HepG2 (cell line): ENCODE results near the gene FGD6. TPM values are rescaled to one million over a fixed set of nuclear protein-coding genes. Genes with fewer than 3 reads are reported as not detected.

ENCODE experiments used
- ATAC-seq: fragments of 200-7000 bp; cut with Tn5 transposase; 3 replicates; pipeline ENCODE4 v1.9.1; 2020; ENCODE audit warnings: mild to moderate bottlenecking, moderate library complexity
- BruUV-seq: library from RNA; stranded (reverse); fragments of 400-500 nt; replicated peaks from 2 replicates; lab custom pipeline; 2021; lab: Mats Ljungman, UMichigan
- CTCF ChIA-PET: fragments of 300-600 bp; formaldehyde crosslinking; extraction: SDS; loops from one replicate; lab custom pipeline; 2021; ENCODE audit warnings: low total read pairs, inconsistent platforms, low intra/inter-chr PET ratio; lab: Yijun Ruan, JAX
- POLR2A ChIA-PET: fragments of 350-600 bp; sonication (Branson Sonifier 250); formaldehyde crosslinking; loops from one replicate; lab custom pipeline; 2020; ENCODE audit warnings: antibody characterized with exemption, inconsistent platforms; lab: Yijun Ruan, JAX
- DNase-seq: peaks from one replicate; pipeline ENCODE4 v3.0.0-alpha.2; 2015; ENCODE audit warnings: low spot score
- FAIRE-seq: peaks from 3 replicates; lab custom pipeline; 2011; peaks lifted over from hg19 to GRCh38; lab: Jason Lieb, UNC
- H2AFZ ChIP-seq: one replicate; pipeline ENCODE4 v1.6.1; 2011; ENCODE audit warnings: low read length, inconsistent platforms
- H3K27ac ChIP-seq: fragments of 300-600 bp; 3 replicates; pipeline ENCODE4 v1.8.0; 2011; ENCODE audit warnings: mixed run types, mild to moderate bottlenecking, mixed read lengths, low read length, inconsistent platforms; ENCODE audit not compliant: insufficient read depth; ENCODE audit errors: extremely low read length
- H3K27me3 ChIP-seq, 2 experiments: fragments of 200-600 bp in 1 of 2; 2 replicates in 1 of 2; 3 replicates in 1 of 2; pipeline versions ENCODE4 v1.6.0 to v1.8.0; 2011; ENCODE audit warnings: low read length in 2 of 2, mild to moderate bottlenecking in 2 of 2, moderate library complexity in 2 of 2, inconsistent platforms in 1 of 2; ENCODE audit not compliant: insufficient read depth in 2 of 2, control insufficient read depth in 1 of 2
- H3K36me3 ChIP-seq, 2 experiments: fragments of 200-600 bp in 1 of 2; replicated peaks in 1 of 2; 2 replicates in 1 of 2; 3 replicates in 1 of 2; pipeline versions ENCODE4 v1.5.1 to v1.8.0; 2011; ENCODE audit warnings: low read length in 2 of 2, inconsistent platforms in 1 of 2; ENCODE audit not compliant: insufficient read depth in 2 of 2, control insufficient read depth in 1 of 2
- H3K4me1 ChIP-seq: 2 replicates; pipeline ENCODE4 v1.5.1; 2012; ENCODE audit warnings: low read length, inconsistent platforms; ENCODE audit not compliant: insufficient read depth
- H3K4me2 ChIP-seq: 2 replicates; pipeline ENCODE4 v1.6.0; 2011; ENCODE audit warnings: low read depth, low read length, inconsistent platforms
- H3K4me3 ChIP-seq, 3 experiments: fragments of 200-600 bp in 1 of 3; sonication (generic), shearing (Covaris generic) in 1 of 3; replicated peaks in 1 of 3; 2 replicates each; pipeline ENCODE4 v1.5.1; 2011 to 2016; ENCODE audit warnings: low read length in 3 of 3, inconsistent platforms in 2 of 3, low read depth in 2 of 3, mild to moderate bottlenecking in 2 of 3, control low read depth in 1 of 3, mixed read lengths in 1 of 3; ENCODE audit not compliant: insufficient read depth in 1 of 3
- H3K79me2 ChIP-seq: one replicate; pipeline ENCODE4 v1.6.1; 2011; ENCODE audit warnings: low read length, inconsistent platforms; ENCODE audit not compliant: insufficient read depth
- H3K9ac ChIP-seq: 2 replicates; pipeline ENCODE4 v1.6.0; 2011; ENCODE audit warnings: mild to moderate bottlenecking, low read depth, low read length, inconsistent platforms; ENCODE audit not compliant: insufficient read depth
- H3K9me3 ChIP-seq: 2 replicates; pipeline ENCODE4 v1.5.1; 2012; ENCODE audit warnings: mild to moderate bottlenecking, low read length
- H4K20me1 ChIP-seq: 2 replicates; pipeline ENCODE4 v1.6.0; 2011; ENCODE audit warnings: inconsistent platforms, mild to moderate bottlenecking, low read length, moderate library complexity; ENCODE audit not compliant: insufficient read depth
- ARNT2 ChIP-seq: sonication (generic); formaldehyde crosslinking; IDR thresholded peaks from 2 replicates; pipeline ENCODE4 v1.8.0; 2022; ENCODE audit warnings: mild to moderate bottlenecking, low read depth, missing genetic modification reagents, moderate library complexity
- ATM ChIP-seq: fragments of 450-650 bp; IDR thresholded peaks from 2 replicates; pipeline ENCODE4 v1.7.1; 2017; ENCODE audit warnings: mild to moderate bottlenecking, borderline replicate concordance
- FIP1L1 ChIP-seq: fragments of 200-400 bp; formaldehyde crosslinking; IDR thresholded peaks from 2 replicates; pipeline ENCODE4 v1.6.1; 2018; ENCODE audit warnings: low read depth, mild to moderate bottlenecking, low read length, moderate library complexity, borderline replicate concordance; ENCODE audit not compliant: insufficient read depth
- FOXK1 ChIP-seq: sonication (generic); formaldehyde crosslinking; IDR thresholded peaks from 2 replicates; pipeline ENCODE4 v1.4.0; 2020; ENCODE audit warnings: low read depth, missing genetic modification reagents, borderline replicate concordance
- HMG20A ChIP-seq: IDR thresholded peaks from 2 replicates; pipeline ENCODE4 v1.6.1; 2016; ENCODE audit warnings: borderline replicate concordance
- HNRNPLL ChIP-seq: fragments of 200-400 bp; formaldehyde crosslinking; IDR thresholded peaks from 2 replicates; pipeline ENCODE4 v1.6.1; 2017; ENCODE audit warnings: mild to moderate bottlenecking, low read depth, low read length; ENCODE audit not compliant: poor library complexity, severe bottlenecking
- MXD3 ChIP-seq: IDR thresholded peaks from 2 replicates; pipeline ENCODE4 v1.6.1; 2016; ENCODE audit warnings: mild to moderate bottlenecking, missing biosample characterization, missing genetic modification reagents
- NPAS2 ChIP-seq: sonication (generic); formaldehyde crosslinking; IDR thresholded peaks from 2 replicates; pipeline ENCODE4 v1.8.0; 2022; ENCODE audit warnings: mild to moderate bottlenecking, missing genetic modification reagents, borderline replicate concordance
- RFXANK ChIP-seq: IDR thresholded peaks from 2 replicates; pipeline ENCODE4 v1.6.1; 2016
- SALL2 ChIP-seq: sonication (generic); formaldehyde crosslinking; IDR thresholded peaks from 2 replicates; pipeline ENCODE4 v1.8.1; 2023; ENCODE audit warnings: mild to moderate bottlenecking, missing genetic modification reagents, inconsistent platforms
- SRSF9 ChIP-seq: fragments of 200-400 bp; formaldehyde crosslinking; IDR thresholded peaks from 2 replicates; pipeline ENCODE4 v1.6.1; 2018; ENCODE audit warnings: borderline replicate concordance, mild to moderate bottlenecking, low read depth, low read length; ENCODE audit not compliant: insufficient read depth, poor library complexity, severe bottlenecking
- THAP8 ChIP-seq: sonication (generic); formaldehyde crosslinking; IDR thresholded peaks from 2 replicates; pipeline ENCODE4 v1.5.1; 2020; ENCODE audit warnings: missing genetic modification reagents, mild to moderate bottlenecking, borderline replicate concordance
- ZFP36L1 ChIP-seq: sonication (generic); formaldehyde crosslinking; IDR thresholded peaks from 2 replicates; pipeline ENCODE4 v1.8.0; 2022; ENCODE audit warnings: mild to moderate bottlenecking, missing genetic modification reagents, moderate library complexity
- ZNF230 ChIP-seq: sonication (generic); formaldehyde crosslinking; IDR thresholded peaks from 2 replicates; pipeline ENCODE4 v1.4.0; 2020; ENCODE audit warnings: mild to moderate bottlenecking, missing genetic modification reagents
- ZNF615 ChIP-seq: sonication (generic); formaldehyde crosslinking; IDR thresholded peaks from 2 replicates; pipeline ENCODE4 v1.5.0; 2020; ENCODE audit warnings: mild to moderate bottlenecking, missing genetic modification reagents, borderline replicate concordance
- ZSCAN30 ChIP-seq: sonication (generic); formaldehyde crosslinking; IDR thresholded peaks from 2 replicates; pipeline ENCODE4 v1.5.0; 2020; ENCODE audit warnings: mild to moderate bottlenecking, missing genetic modification reagents
- WGBS: methylation state at CpG from one replicate; pipeline ENCODE4 v1.1.6; 2017; ENCODE audit warnings: low lambda C conversion rate; 5-methylcytosine and 5-hydroxymethylcytosine counted together
- in situ Hi-C: cut with HindIII; loops from 2 replicates; pipeline ENCODE4 v1.10.0; 2017; ENCODE audit warnings: low pct_unique_long_range_greater_than_20kb; ENCODE audit not compliant: extremely low pct_ligation_motif_present
- intact Hi-C: fragments of 100-400 bp; cut with micrococcal nuclease; formaldehyde crosslinking; loops from one replicate; pipeline ENCODE4 v1.10.0; 2022; ENCODE audit not compliant: unreplicated experiment
- polyA plus RNA-seq, 8 experiments: library from polyadenylated mRNA; depleted of rRNA in 3 of 8; stranded (reverse) in 7 of 8; unstranded in 1 of 8; fragments of >200 nt; fragmentation: Illumina TruSeq in 4 of 8; extraction: Trizol in 4 of 8; gene quantifications; 2 replicates each; pipeline versions ENCODE4 v1.2.1 to v1.2.3, GENCODE V29; 2011 to 2016; ENCODE audit warnings: low read depth in 4 of 8, missing spikeins in 1 of 8, mixed read lengths in 1 of 8; ENCODE audit not compliant: insufficient read depth in 1 of 8
- total RNA-seq, 5 experiments: library from RNA; depleted of rRNA; stranded (reverse); fragments of >200 nt; fragmentation: Illumina TruSeq; extraction: Trizol; gene quantifications; 2 replicates each; pipeline ENCODE4 v1.2.3, GENCODE V29; 2016; ENCODE audit warnings: low read depth in 1 of 5

The FGD6 gene
- total and polyA plus RNA-seq, 2 of the 13 experiments (the other 11 are each of a cell fraction or from before 2014, with no cell fraction given): 2.2 to 4.3 TPM

- no peak for TF ChIP-seq ZNF615
- no peak for TF ChIP-seq NPAS2 (CRISPR knock-in tag)
- no peak for TF ChIP-seq ATM
- TF ChIP-seq ZNF230: no peak
- no peak for TF ChIP-seq FOXK1 (CRISPR knock-in tag)
- no peak for TF ChIP-seq ZSCAN30 (CRISPR knock-in tag)
These were observed 3.3 kb downstream of the FGD6 start (continued) for GRCh38 chr12:95213928-95214327.

- CTCF ChIA-PET: no interaction called here
- no peak overlapping the region for H3K27ac ChIP-seq
- no TSS peak for BruUV-seq
These were observed 4.1 kb downstream of the FGD6 start for GRCh38 chr12:95213119-95213518.

More at GRCh38 chr12:95213119-95213518, 4.1 kb downstream of the FGD6 start:
- 97% methylated on average over 4 of the region's 4 CpGs for WGBS
- no peak for TF ChIP-seq FIP1L1
- no peak for TF ChIP-seq SALL2
- TF ChIP-seq ZFP36L1 (CRISPR knock-in tag): no peak
- no peak for TF ChIP-seq HNRNPLL
- no peak for TF ChIP-seq HMG20A (CRISPR knock-in tag)
- no peak for TF ChIP-seq THAP8
- TF ChIP-seq RFXANK: no peak
- TF ChIP-seq ARNT2: no peak
- TF ChIP-seq SRSF9: no peak
- TF ChIP-seq MXD3: no peak
- no peak overlapping the region for H2AFZ ChIP-seq
- DNase-seq: no peak
- H4K20me1 ChIP-seq: no peaks in the 10 kb centered on the region
- H3K79me2 ChIP-seq: peaks cover 24% of the 10 kb centered on the region
- H3K4me2 ChIP-seq: no peak overlapping the region
- no peak for ATAC-seq
- H3K27me3 ChIP-seq: no peaks in the 10 kb centered on the region; a peak in 1 of 5 replicates
- H3K4me3 ChIP-seq: no peak overlapping the region
- in situ Hi-C loops: loop anchor here (10.0 kb wide), 1 partner anchor 122 kb away; no protein-coding TSS in a partner anchor
- H3K4me1 ChIP-seq: peaks cover 16% of the 10 kb centered on the region
- POLR2A ChIA-PET: no interaction called here
- H3K9me3 ChIP-seq: no peaks in the 10 kb centered on the region
- intact Hi-C loops: no loop called here
- no peak for FAIRE-seq
- H3K9ac ChIP-seq: no peak overlapping the region
- peaks cover 0 to 4% of the 10 kb centered on the region in 2 experiments; a peak in 2 of 5 replicates for H3K36me3 ChIP-seq
